SK-N-SH (cell line): ENCODE results near the gene ZNF609. TPM values are rescaled to one million over a fixed set of nuclear protein-coding genes. Genes with fewer than 3 reads are reported as not detected.

Experiments
- CTCF ChIA-PET: fragments of 300-600, 350-600 bp; formaldehyde crosslinking; extraction: SDS; loops from one replicate; lab custom pipeline; 2021; lab: Yijun Ruan, JAX
- POLR2A ChIA-PET: fragments of 350-600 bp; sonication (Branson Sonifier 250); formaldehyde crosslinking; extraction: SDS; loops from one replicate; lab custom pipeline; 2020; ENCODE audit warnings: antibody characterized with exemption, inconsistent platforms; lab: Yijun Ruan, JAX
- DNase-seq: peaks from one replicate; pipeline ENCODE4 v3.0.0; 2012
- H2AFZ ChIP-seq: fragments of 200-600 bp; sonication (generic); 2 replicates; pipeline ENCODE4 v1.8.1; 2016; ENCODE audit warnings: antibody characterized with exemption, mild to moderate bottlenecking, low read depth
- H3F3A ChIP-seq: fragments of 200-600 bp; sonication (generic); replicated peaks from 2 replicates; pipeline ENCODE3; 2016; ENCODE audit warnings: antibody characterized with exemption, mild to moderate bottlenecking; ENCODE audit not compliant: insufficient read depth
- H3K27ac ChIP-seq, 2 experiments: fragments of 200-500 bp in 1 of 2; fragments of 200-600 bp in 1 of 2; sonication (Bioruptor generic) in 1 of 2; sonication (generic), shearing (Covaris generic) in 1 of 2; 2 replicates each; pipeline versions ENCODE4 v1.5.1 to v1.6.1; 2014 to 2016; ENCODE audit warnings: low read depth in 2 of 2, inconsistent platforms in 1 of 2, low read length in 1 of 2, mild to moderate bottlenecking in 1 of 2, mixed read lengths in 1 of 2
- H3K27me3 ChIP-seq: fragments of 200-600 bp; sonication (generic), shearing (Covaris generic); 2 replicates; pipeline ENCODE4 v1.6.1; 2016; ENCODE audit warnings: mixed run types; ENCODE audit not compliant: insufficient read depth
- H3K36me3 ChIP-seq, 2 experiments: fragments of 200-500 bp in 1 of 2; fragments of 200-600 bp in 1 of 2; sonication (Bioruptor generic) in 1 of 2; sonication (generic) in 1 of 2; replicated peaks in 1 of 2; 2 replicates each; pipeline versions ENCODE3 to v1.5.1; 2014 to 2016; ENCODE audit warnings: low read length in 1 of 2, mild to moderate bottlenecking in 1 of 2; ENCODE audit not compliant: insufficient read depth in 2 of 2, control insufficient read depth in 1 of 2
- H3K4me1 ChIP-seq, 2 experiments: fragments of 200-500 bp in 1 of 2; fragments of 200-600 bp in 1 of 2; sonication (Bioruptor generic) in 1 of 2; sonication (generic), shearing (Covaris generic) in 1 of 2; 2 replicates each; pipeline versions ENCODE4 v1.5.1 to v1.6.1; 2014 to 2016; ENCODE audit warnings: low read depth in 1 of 2, low read length in 1 of 2, mixed run types in 1 of 2; ENCODE audit not compliant: insufficient read depth in 2 of 2, control insufficient read depth in 1 of 2
- H3K4me2 ChIP-seq: fragments of 200-600 bp; sonication (generic), shearing (Covaris generic); 2 replicates; pipeline ENCODE4 v1.6.1; 2017; ENCODE audit warnings: mixed run types
- H3K4me3 ChIP-seq, 2 experiments: fragments of 200-500 bp in 1 of 2; fragments of 200-600 bp in 1 of 2; sonication (Bioruptor generic) in 1 of 2; sonication (generic), shearing (Covaris generic) in 1 of 2; 2 replicates each; pipeline versions ENCODE4 v1.5.1 to v1.8.1; 2014 to 2016; ENCODE audit warnings: low read depth in 2 of 2, inconsistent platforms in 1 of 2, low read length in 1 of 2, mild to moderate bottlenecking in 1 of 2, mixed read lengths in 1 of 2, moderate library complexity in 1 of 2
- H3K79me2 ChIP-seq: fragments of 200-600 bp; sonication (generic); 2 replicates; pipeline ENCODE4 v1.8.1; 2017; ENCODE audit warnings: mild to moderate bottlenecking; ENCODE audit not compliant: insufficient read depth
- H3K9ac ChIP-seq: fragments of 200-600 bp; sonication (generic); 2 replicates; pipeline ENCODE4 v1.6.1; 2017; ENCODE audit warnings: mixed run types
- H3K9me2 ChIP-seq: fragments of 200-600 bp; sonication (generic); 2 replicates; pipeline ENCODE4 v1.6.1; 2017; ENCODE audit warnings: mixed run types
- H3K9me3 ChIP-seq: fragments of 200-600 bp; sonication (generic); 2 replicates; pipeline ENCODE4 v1.6.1; 2017; ENCODE audit warnings: mixed run types, mild to moderate bottlenecking, moderate library complexity
- H4K20me1 ChIP-seq: fragments of 200-600 bp; sonication (generic); 2 replicates; pipeline ENCODE4 v1.6.1; 2017; ENCODE audit warnings: mild to moderate bottlenecking, mixed run types; ENCODE audit not compliant: insufficient read depth
- CHD2 ChIP-seq: fragments of 150-350 bp; IDR thresholded peaks from 2 replicates; pipeline ENCODE4 v1.6.1; 2018; ENCODE audit warnings: low read length; ENCODE audit not compliant: partially characterized antibody
- ELF1 ChIP-seq: IDR thresholded peaks from 2 replicates; pipeline ENCODE4 v1.4.0; 2012
- EP300 ChIP-seq, 2 experiments: IDR thresholded peaks; 2 replicates each; pipeline versions ENCODE4 v1.4.0 to v1.6.1; 2012; ENCODE audit warnings: borderline replicate concordance in 1 of 2, low read depth in 1 of 2, low read length in 1 of 2
- EZH2phosphoT487 ChIP-seq: fragments of 200-600 bp; sonication (generic); IDR thresholded peaks from 2 replicates; pipeline ENCODE4 v1.6.1; 2017; ENCODE audit warnings: low read depth, mixed run types, mild to moderate bottlenecking, antibody characterized with exemption, moderate library complexity, borderline replicate concordance
- FOXM1 ChIP-seq: IDR thresholded peaks from 2 replicates; pipeline ENCODE4 v1.4.0; 2012; ENCODE audit warnings: low read depth, mild to moderate bottlenecking
- JUND ChIP-seq: IDR thresholded peaks from 2 replicates; pipeline ENCODE4 v1.4.0; 2012
- RCOR1 ChIP-seq: fragments of 150-350 bp; IDR thresholded peaks from 2 replicates; pipeline ENCODE4 v1.6.1; 2017; ENCODE audit warnings: antibody characterized with exemption, low read length
- SIN3A ChIP-seq: IDR thresholded peaks from 2 replicates; pipeline ENCODE4 v1.6.1; 2012; ENCODE audit warnings: low read depth, mild to moderate bottlenecking, low read length, moderate library complexity, borderline replicate concordance
- TCF12 ChIP-seq: IDR thresholded peaks from 2 replicates; pipeline ENCODE4 v1.4.0; 2012
- TEAD4 ChIP-seq: IDR thresholded peaks from 2 replicates; pipeline ENCODE4 v1.4.0; 2012; ENCODE audit warnings: mild to moderate bottlenecking, borderline replicate concordance; ENCODE audit not compliant: insufficient read depth
- WGBS: methylation state at CpG from one replicate; pipeline ENCODE4 v1.1.6; 2017; ENCODE audit warnings: low lambda C conversion rate; 5-methylcytosine and 5-hydroxymethylcytosine counted together
- polyA plus RNA-seq, 3 experiments: library from polyadenylated mRNA; depleted of rRNA; stranded (reverse); fragments of >200 nt; gene quantifications; 2 replicates each; pipeline ENCODE4 v1.2.3, GENCODE V29; 2012
- TF ChIP-seq, protein P1 (sequence below): IDR thresholded peaks from 2 replicates; pipeline ENCODE4 v1.4.0; 2012; ENCODE audit warnings: low read depth
- TF ChIP-seq, protein P2 (sequence below): fragments of 200-600 bp; sonication (generic); IDR thresholded peaks from 2 replicates; pipeline ENCODE4 v1.6.1; 2017; ENCODE audit warnings: antibody characterized with exemption, mild to moderate bottlenecking, moderate library complexity
- TF ChIP-seq, protein P3 (sequence below): fragments of 150-350 bp; IDR thresholded peaks from 2 replicates; pipeline ENCODE4 v1.6.1; 2017; ENCODE audit warnings: antibody characterized with exemption, low read length, low read depth, borderline replicate concordance

The ZNF609 gene
- polyA plus RNA-seq, 1 of the 3 experiments (the other 2 are of a cell fraction), result 12.6 TPM

- peak; percentile 34 for DNase-seq
- WGBS, result 50% methylated on average over 1 of the region's 1 CpG
- ChIA-PET POLR2A (no interaction called here), CTCF (no interaction called here)
- Histone ChIP-seq H2AFZ (no peak overlapping the region), H3K36me3 (peaks cover 0 to 3% of the 10 kb centered on the region in 2 experiments), H3K4me1 (peaks cover 2 to 16% of the 10 kb centered on the region in 2 experiments; a peak in 3 of 4 replicates), H3F3A (peaks cover 12% of the 10 kb centered on the region), H3K9me2 (no peaks in the 10 kb centered on the region), H3K9me3 (no peaks in the 10 kb centered on the region), H4K20me1 (peaks cover 22% of the 10 kb centered on the region), H3K9ac (no peak overlapping the region), H3K4me2 (peak overlapping the region; percentile 28; the same call in 1 of the 2 replicates), H3K27ac (peak overlapping the region; percentile 40 to 60; a peak in 3 of 4 replicates), H3K79me2 (peaks cover 89% of the 10 kb centered on the region), H3K27me3 (no peaks in the 10 kb centered on the region), H3K4me3 (no peak overlapping the region)
- TF ChIP-seq FOXM1 (no peak), SIN3A (no peak), EZH2phosphoT487 (no peak), RCOR1 (no peak)
- TF ChIP-seq, protein P1, sequence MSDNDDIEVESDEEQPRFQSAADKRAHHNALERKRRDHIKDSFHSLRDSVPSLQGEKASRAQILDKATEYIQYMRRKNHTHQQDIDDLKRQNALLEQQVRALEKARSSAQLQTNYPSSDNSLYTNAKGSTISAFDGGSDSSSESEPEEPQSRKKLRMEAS, result no peak
These were observed 114.1 kb downstream of the ZNF609 start for GRCh38 chr15:64574301-64575017.

- no peak for DNase-seq
- Histone ChIP-seq H3K9me2 (no peaks in the 10 kb centered on the region), H2AFZ (no peak overlapping the region), H3K36me3 (peaks cover 0 to 22% of the 10 kb centered on the region in 2 experiments), H3K79me2 (peaks cover 87% of the 10 kb centered on the region), H4K20me1 (peaks cover 5% of the 10 kb centered on the region; the same call in 1 of the 2 replicates), H3K27ac (no peak overlapping the region), H3K27me3 (no peaks in the 10 kb centered on the region), H3K4me3 (no peak overlapping the region), H3K4me2 (no peak overlapping the region), H3F3A (peaks cover 4% of the 10 kb centered on the region), H3K4me1 (no peaks in the 10 kb centered on the region; a peak in 2 of 4 replicates), H3K9me3 (peaks cover 12% of the 10 kb centered on the region; the same call in 1 of the 2 replicates), H3K9ac (no peak overlapping the region)
- TF ChIP-seq TCF12 (no peak), EP300 (IDR thresholded peaks at IDR 0.05; ENCODE audit: borderline replicate concordance in 1 of 2, low read depth in 1 of 2, low read length in 1 of 2) (no peak), CHD2 (no peak), ELF1 (no peak), JUND (no peak), TEAD4 (no peak)
- TF ChIP-seq, protein P2, sequence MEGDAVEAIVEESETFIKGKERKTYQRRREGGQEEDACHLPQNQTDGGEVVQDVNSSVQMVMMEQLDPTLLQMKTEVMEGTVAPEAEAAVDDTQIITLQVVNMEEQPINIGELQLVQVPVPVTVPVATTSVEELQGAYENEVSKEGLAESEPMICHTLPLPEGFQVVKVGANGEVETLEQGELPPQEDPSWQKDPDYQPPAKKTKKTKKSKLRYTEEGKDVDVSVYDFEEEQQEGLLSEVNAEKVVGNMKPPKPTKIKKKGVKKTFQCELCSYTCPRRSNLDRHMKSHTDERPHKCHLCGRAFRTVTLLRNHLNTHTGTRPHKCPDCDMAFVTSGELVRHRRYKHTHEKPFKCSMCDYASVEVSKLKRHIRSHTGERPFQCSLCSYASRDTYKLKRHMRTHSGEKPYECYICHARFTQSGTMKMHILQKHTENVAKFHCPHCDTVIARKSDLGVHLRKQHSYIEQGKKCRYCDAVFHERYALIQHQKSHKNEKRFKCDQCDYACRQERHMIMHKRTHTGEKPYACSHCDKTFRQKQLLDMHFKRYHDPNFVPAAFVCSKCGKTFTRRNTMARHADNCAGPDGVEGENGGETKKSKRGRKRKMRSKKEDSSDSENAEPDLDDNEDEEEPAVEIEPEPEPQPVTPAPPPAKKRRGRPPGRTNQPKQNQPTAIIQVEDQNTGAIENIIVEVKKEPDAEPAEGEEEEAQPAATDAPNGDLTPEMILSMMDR, result no peak
- TF ChIP-seq, protein P3, sequence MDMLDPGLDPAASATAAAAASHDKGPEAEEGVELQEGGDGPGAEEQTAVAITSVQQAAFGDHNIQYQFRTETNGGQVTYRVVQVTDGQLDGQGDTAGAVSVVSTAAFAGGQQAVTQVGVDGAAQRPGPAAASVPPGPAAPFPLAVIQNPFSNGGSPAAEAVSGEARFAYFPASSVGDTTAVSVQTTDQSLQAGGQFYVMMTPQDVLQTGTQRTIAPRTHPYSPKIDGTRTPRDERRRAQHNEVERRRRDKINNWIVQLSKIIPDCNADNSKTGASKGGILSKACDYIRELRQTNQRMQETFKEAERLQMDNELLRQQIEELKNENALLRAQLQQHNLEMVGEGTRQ, result no peak
- 94% methylated on average over 9 of the region's 9 CpGs for WGBS
- ChIA-PET CTCF (interaction anchor here (1.4 kb wide), 1 partner anchor 14 kb away, joined by 3 read pairs; no protein-coding TSS in a partner anchor), POLR2A (no interaction called here)
These were observed 120.5 kb downstream of the ZNF609 start for GRCh38 chr15:64580696-64581407.
